GM08714 (cell line): Measurements from ENCODE around the gene FOCAD.
A peak's percentile ranks its signal among the peaks of the same experiment; 100 is the strongest.

Experiments
- H3K4me3 ChIP-seq: fragments of 200-500 bp; sonication (Bioruptor generic); 2 replicates; pipeline ENCODE4 v1.5.1; 2014; ENCODE audit warnings: mild to moderate bottlenecking, low read length, inconsistent platforms
- ZNF274 ChIP-seq: IDR thresholded peaks from 2 replicates; pipeline ENCODE4 v1.6.1; 2012; ENCODE audit warnings: mild to moderate bottlenecking, low read depth, low read length

Gene FOCAD

GRCh38 chr9:20684035-20684874, at the start of gene FOCAD:
TSS of gene FOCAD (plus strand) at chr9:20684259. CDS start at chr9:20715354, 31,095 bp downstream.
- no peak for TF ChIP-seq ZNF274
- H3K4me3 ChIP-seq, result peak within 1 kb of the TSS; percentile 84

GRCh38 chr9:20634895-20635294, 49.2 kb upstream of the FOCAD start:
- no peak overlapping the region for H3K4me3 ChIP-seq
- no peak for TF ChIP-seq ZNF274

GRCh38 chr9:20636888-20637440, 47.1 kb upstream of the FOCAD start:
- no peak for TF ChIP-seq ZNF274
- H3K4me3 ChIP-seq, result no peak overlapping the region

GRCh38 chr9:20640331-20641187, 43.5 kb upstream of the FOCAD start:
- no peak overlapping the region for H3K4me3 ChIP-seq
- TF ChIP-seq ZNF274, result no peak

- TF ChIP-seq ZNF274, result no peak
Observed at GRCh38 chr9:20642045-20642444, 42.0 kb upstream of the FOCAD start.

GRCh38 chr9:20643660-20644059, 40.4 kb upstream of the FOCAD start:
- no peak overlapping the region for H3K4me3 ChIP-seq
- no peak for TF ChIP-seq ZNF274

More at GRCh38 chr9:20642045-20642444, 42.0 kb upstream of the FOCAD start:
- H3K4me3 ChIP-seq, result no peak overlapping the region

GRCh38 chr9:20646656-20647055, 37.4 kb upstream of the FOCAD start:
- no peak overlapping the region for H3K4me3 ChIP-seq
- TF ChIP-seq ZNF274, result no peak

GRCh38 chr9:20649381-20649780, 34.7 kb upstream of the FOCAD start:
- H3K4me3 ChIP-seq, result no peak overlapping the region
- TF ChIP-seq ZNF274, result no peak

- no peak overlapping the region for H3K4me3 ChIP-seq
Observed at GRCh38 chr9:20650313-20650712, 33.7 kb upstream of the FOCAD start.

GRCh38 chr9:20650750-20651299, 33.2 kb upstream of the FOCAD start:
- H3K4me3 ChIP-seq, result no peak overlapping the region
- no peak for TF ChIP-seq ZNF274

More at GRCh38 chr9:20650313-20650712, 33.7 kb upstream of the FOCAD start:
- TF ChIP-seq ZNF274, result no peak

GRCh38 chr9:20651939-20652338, 32.1 kb upstream of the FOCAD start:
- TF ChIP-seq ZNF274, result no peak
- H3K4me3 ChIP-seq, result no peak overlapping the region

- H3K4me3 ChIP-seq, result peak overlapping the region; percentile 64; the same call in 1 of the 2 replicates
Observed at GRCh38 chr9:20658246-20658667, 25.8 kb upstream of the FOCAD start.

GRCh38 chr9:20658677-20659473, 25.2 kb upstream of the FOCAD start:
- no peak for TF ChIP-seq ZNF274
- H3K4me3 ChIP-seq, result peak overlapping the region; percentile 64; the same call in 1 of the 2 replicates
